ENCODE data around the gene MACROH2A2. TPM values are rescaled to one million over a fixed set of nuclear protein-coding genes. Genes with fewer than 3 reads are reported as not detected.
"Not testable (repeated sequence)": the region's sequence is repeated elsewhere in the genome, so short reads cannot be mapped to it uniquely, and the experiment has no call there.

Gene MACROH2A2
- total RNA-seq, 2 donors from 2014 or later = 5.6 to 6.9 TPM

DNA sequence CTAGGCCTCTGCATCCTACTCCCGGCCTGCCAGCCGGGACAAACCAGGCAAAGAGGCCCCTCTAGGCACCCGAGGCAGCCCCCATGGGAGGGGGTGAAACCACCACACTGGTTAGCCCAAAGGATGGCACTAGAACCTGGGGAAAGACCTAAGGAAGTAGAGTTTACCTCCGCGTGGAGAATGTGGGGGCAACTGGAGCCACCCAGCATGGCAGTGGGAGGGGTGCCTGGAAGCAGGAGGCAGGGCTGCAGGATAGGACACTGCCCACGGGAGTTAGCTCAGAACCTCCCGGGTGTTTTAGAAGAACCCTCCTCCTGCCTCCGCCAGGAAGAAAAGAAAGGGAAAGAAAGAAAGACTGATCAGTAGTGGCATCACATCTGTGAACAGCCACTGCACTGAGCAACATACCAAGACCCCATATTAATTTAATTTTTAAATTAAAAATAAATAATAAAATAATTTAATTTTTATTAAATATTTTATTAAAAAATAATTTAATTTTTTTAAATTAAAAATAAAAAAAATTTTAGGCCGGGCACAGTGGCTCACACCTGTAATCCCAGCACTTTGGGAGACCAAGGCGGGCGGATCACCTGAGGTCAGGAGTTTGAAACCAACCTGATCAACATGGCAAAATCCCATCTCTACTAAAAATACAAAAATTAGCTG lies 68.8 kb downstream of the MACROH2A2 start:
- DNase-seq (ENCODE audit: low spot score) = no peak
- intact Hi-C loops (cut with DNase I) = no loop called here

DNA sequence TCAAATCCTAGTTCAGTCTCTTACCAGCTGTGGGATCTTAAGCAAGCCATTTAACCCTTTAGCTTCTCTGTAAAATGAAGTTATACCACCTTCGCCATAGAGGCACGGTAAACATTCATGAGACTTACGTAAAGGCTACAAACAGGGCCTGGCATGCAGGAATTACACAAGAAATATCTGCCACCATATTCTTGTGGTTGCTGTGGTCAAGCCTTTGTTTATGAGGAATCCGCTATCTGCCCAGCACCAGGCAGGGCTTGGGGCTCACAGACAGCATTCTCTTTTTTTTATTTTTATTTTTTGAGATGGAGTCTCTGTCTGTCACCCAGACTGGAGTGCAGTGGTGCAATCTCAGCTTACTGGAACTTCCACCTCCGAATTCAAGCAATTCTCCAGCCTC lies 70.1 kb downstream of the MACROH2A2 start:
- intact Hi-C loops (cut with DNase I) = no loop called here
- DNase-seq (ENCODE audit: low spot score) = no peak

DNA sequence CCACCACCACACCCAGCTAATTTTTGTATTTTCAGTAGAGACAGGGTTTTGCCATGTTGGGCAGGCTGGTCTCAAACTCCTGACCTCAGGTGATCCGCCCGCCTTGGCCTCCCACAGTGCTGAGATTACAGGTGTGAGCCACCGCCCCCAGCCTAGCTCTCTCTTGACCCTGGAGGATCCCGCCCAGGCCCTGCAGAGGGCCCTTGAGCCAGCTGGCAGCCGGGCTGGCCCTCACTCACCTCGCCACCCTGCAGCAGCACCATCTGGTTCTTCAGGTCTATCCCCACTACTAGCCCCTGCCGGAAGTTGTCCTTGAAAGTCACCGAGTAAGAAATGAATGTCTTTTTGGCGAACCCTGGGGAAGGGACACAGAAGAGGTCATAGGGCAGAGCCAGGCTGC lies 70.5 kb downstream of the MACROH2A2 start:
- DNase-seq (ENCODE audit: low spot score); intact Hi-C loops (cut with DNase I): not testable (repeated sequence)

DNA sequence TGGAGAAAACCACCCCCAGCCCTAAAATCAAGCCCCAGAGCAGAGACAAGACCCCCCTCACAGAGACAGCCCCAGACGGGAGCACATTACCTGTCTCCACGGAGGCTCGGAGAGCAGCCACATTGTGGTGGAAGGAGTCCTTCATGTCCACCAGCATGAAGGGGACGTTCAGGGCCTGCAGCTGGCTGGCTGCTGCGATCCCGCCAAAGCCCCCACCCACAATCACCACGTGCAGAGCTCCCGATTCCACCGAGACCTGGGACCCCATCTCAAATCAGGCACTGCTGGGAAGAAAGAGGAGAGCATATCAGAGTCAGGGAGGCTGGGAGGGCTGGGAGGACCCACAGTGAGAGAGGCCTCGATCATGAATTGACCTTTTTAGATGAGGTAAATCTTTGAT lies 71.2 kb downstream of the MACROH2A2 start:
- DNase-seq (ENCODE audit: low spot score) = no peak
- intact Hi-C loops (cut with DNase I) = no loop called here

DNA sequence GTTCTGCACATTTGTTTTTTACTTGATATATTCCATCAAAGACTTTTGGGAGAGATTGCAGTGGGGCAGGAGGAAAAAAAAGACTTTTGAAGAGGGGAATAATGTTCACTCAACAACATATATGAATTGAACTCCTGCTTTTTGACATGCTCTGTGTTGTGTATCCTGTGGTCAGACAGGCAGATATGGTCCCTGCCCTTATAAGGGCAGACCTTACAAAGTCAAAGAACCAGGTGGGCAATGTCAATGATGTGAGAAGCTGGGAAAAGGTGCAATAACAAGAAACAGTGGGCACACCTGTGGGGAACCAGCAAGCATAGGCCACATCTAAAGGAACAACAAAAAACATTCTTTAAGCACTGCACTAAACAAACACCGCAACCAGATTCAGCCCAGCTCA lies 71.8 kb downstream of the MACROH2A2 start:
- intact Hi-C loops (cut with DNase I) = no loop called here
- DNase-seq (ENCODE audit: low spot score) = no peak

DNA sequence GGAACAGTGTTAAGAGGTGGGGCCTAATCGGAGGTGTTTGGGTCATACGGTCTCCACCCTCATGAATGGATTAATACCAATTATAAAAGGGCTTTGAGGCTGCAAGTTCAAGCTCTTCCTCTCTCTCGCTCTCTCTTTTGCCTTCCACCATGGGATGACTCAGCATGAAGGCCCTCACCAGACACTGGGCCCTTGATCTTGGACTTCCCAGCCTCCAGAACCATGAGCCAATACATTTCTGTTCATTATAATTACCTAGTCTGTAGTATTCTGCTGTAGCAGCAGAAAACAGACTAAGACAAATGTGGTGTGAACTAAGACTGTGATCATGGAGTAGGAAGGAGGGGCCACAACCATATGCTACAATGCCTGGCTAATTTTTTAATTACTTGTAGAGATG lies 72.3 kb downstream of the MACROH2A2 start:
- intact Hi-C loops (cut with DNase I) = no loop called here
- no peak for DNase-seq (ENCODE audit: low spot score)

DNA sequence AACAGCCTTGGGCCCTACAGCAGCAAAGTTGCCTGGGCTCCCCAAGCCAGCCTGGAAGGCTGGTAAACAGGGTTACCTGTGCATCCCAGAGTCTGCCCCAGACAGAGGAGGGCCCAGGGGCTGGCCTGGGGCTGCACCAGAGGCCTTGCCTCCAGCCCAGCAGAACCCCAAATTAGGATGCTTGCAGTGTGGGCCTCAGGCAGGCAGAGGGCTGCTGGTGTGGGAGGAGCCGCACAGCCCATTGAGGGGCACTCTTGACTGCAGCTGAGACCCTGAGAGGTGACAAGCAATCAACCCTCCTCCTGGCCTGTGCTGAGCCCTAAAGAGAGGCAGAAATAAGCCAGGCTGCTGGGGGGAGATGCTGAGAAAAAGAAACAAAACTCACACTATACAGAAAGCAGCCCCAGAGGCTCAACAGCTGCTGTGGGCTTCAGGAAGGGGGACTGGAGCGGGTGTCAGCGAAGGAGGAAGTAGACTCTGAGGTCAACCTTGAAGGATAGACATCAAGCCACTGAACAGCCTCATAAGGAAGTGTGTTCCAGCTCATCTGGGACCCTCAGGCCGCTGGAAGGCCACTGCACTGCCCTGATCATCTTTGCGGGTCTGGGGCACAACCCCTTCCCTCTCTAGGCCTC lies 73.4 kb downstream of the MACROH2A2 start:
- intact Hi-C loops (cut with DNase I) = no loop called here
- peak; percentile 62 for DNase-seq (ENCODE audit: low spot score)

DNA sequence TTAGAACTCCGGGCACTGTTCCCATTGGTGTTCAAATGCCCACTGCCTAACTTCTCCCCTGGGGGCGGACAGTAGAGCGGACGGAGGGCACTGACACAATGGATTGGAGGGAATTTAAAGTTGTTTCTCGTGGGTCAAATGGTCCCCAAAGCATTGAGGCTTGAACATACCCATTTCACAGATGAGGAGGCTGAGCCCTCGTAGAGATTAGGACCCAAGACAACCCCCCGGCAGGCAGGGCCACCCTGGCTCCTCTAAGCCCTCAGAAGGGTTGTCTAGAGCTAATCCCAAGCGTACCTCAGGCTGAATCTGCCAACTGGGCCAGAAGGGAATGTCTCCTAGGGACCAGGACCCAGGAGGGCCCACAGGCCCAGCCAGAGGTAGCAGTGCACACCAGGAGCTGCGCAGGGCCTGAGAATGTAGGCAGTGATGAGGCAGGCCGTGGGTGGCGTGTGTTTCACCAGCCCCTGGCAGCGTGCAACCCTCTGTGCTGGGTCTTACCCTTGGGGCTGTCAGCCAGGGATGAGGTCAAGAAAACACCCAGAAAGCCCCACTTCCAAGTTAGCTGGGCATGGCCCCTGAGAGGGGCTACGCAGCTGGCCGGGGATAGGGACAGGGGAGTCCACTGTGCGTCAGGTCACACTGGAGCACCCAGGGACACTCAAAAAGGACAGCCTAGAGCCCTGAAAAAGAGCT lies 74.2 kb downstream of the MACROH2A2 start:
- no peak for DNase-seq (ENCODE audit: low spot score)
- intact Hi-C loops (cut with DNase I) = no loop called here

DNA sequence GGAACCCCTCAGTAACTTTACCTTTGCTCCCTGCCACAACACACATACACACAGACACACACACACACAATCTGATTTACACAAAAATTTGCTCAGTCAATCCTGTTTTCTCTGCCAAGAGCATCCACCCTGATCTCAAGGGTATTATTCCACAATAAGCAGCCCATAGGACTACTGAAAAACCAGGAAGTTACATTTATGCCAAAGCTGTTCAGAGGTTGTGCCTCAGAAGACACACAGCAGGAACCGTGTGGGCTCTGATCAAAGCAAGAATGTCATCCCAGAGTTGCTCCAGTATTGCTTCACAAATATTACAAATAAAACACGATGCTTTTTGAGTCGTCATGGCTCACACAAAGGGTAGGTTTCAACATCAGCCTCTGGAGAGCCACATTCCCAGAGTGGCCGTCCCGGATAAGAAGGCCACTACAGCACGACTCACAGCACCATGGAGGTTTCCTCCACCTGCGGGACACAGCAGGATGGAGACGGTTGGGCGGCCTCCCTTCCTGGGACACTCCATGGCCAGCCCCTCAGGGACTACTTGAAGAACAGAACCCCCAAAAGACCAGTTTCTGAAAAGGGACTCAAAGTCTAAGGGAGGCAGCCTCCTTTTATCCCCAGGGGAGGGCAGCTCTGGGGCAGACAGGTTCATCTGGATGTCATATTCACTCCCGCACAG lies 78.4 kb downstream of the MACROH2A2 start:
- no peak for DNase-seq (ENCODE audit: low spot score)
- intact Hi-C loops (cut with DNase I) = no loop called here

DNA sequence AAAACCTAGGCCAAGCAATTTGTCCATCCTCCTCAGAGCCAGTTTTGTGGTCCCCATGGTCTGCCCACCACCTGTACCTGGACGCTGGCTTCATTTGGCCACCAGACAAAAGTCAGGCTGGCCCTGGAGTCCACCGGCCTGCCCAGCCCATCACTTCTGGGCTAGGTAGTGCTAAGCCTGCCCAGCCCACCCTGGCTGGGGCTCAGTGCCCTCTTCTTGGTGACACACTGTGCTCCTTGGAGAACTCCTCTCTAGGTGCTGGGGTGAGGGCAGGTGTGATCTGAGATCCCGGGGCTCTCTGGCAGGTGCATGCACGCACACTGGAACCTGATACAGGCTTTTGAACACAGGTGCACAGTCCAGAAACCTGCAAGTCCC lies 78.9 kb downstream of the MACROH2A2 start:
- intact Hi-C loops (cut with DNase I) = no loop called here
- DNase-seq (ENCODE audit: low spot score) = no peak

DNA sequence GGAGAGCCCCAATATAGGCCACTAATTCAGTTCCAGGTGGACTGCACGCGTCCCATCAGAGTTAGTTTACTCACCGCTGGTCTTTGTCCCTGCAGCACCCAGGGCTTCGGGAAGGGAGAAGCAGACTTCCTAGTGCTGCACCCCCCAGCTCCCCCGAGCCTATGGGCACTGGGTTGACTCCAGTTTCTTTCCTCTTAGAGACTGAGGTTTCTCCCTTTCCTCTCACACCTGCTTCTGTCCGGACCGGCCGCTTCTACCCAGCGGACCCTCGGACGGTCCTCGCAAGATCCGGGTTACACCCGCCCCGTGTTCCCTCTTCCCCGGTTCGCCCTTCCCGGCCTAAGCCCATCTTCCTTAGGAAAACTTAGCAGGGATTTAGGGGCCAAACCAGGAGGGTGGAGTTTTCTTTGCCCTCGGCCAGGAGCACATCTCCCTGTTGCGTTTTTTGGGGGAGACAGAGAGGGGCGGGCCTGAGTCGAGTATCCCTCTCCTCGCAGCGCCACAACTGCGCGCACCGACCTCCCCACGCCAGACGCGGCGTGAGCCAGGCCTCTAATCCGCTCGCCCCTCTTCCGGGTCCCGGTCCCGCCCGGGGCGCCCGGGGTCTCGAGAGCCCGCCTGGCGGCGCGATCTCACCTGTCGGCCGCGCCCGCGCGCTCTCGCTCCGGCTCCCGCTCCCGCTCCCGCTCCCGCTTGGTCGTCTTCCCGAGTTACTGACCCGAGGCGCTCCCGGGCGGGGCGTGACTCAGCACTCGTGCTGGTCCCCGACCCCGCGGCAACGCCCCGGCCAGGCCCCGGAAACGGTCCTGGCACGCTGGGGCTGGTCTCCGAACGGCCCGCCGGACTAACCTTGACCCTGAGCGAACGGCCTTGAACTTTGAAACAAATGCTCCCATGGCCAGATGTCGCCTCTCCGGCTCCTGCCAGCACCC lies 79.7 kb downstream of the MACROH2A2 start, which contains the start of gene AIFM2:
Gene AIFM2 (minus strand): TSS at position 728 of the 932 bp plus-strand sequence. CDS start 8,741 bp downstream, outside the sequence.
- DNase-seq (ENCODE audit: low spot score) = peak; percentile 92
- intact Hi-C loops (cut with DNase I) = no loop called here

DNA sequence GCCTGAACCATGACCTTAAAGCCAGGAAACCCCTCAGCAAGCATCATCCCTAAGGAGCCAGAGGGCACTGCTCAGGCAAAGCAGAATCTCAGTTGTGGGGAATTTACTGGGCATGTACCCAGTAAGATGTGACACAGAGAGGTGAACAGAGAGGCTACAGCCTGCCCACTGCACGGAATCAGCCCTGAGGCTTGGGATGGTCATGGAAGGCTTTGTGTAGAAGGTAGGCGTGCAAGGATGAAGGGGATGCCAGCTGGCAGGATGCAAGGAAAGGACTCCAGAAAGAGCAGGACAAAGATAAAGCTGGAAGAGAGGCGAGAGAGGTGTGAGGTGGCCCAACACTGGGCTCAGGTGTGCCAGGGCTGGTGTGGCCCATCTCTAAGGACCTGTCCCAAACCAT lies 82.4 kb downstream of the MACROH2A2 start:
- intact Hi-C loops (cut with DNase I) = no loop called here
- no peak for DNase-seq (ENCODE audit: low spot score)

DNA sequence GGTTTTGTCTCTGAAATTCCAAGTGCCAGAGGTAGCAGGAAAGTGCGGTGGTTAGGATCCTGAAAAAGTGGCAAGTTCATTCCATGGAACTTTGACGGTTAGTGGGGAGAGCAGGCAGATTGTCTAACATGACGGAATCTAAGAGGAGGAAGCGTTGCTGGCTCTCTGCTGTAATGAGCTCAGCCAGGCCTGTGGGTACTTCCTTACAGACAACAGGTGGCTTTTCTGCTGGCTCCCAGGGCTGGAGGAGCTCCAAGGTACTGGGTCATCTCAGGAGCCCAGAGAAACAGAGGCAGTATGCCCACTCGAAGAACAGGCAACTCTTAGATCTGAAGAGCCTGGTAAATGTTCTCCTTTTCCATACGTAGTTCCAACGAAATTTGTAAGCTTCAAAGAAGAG lies 83.0 kb downstream of the MACROH2A2 start:
- no peak for DNase-seq (ENCODE audit: low spot score)

DNA sequence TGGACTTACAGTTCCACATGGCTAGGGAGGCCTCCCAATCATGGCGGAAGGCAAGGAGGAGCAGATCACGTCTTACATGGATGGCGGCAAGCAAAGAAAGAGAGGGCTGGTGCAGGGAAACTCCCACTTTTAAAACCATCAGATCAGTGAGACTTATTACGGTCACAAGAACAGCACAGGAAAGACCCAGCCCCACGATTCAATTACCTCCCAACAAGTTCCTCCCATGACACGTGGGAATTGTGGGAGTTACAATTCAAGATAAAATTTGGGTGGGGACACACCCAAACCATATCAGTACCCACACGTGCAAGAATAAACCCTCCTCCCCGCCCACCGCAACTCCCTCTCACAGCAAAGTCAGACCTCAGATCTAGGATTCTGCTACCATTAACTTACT lies 84.5 kb downstream of the MACROH2A2 start:
- DNase-seq (ENCODE audit: low spot score) = no peak
- intact Hi-C loops (cut with DNase I) = no loop called here

More for the DNA sequence above, 83.0 kb downstream of the MACROH2A2 start:
- intact Hi-C loops (cut with DNase I) = no loop called here

DNA sequence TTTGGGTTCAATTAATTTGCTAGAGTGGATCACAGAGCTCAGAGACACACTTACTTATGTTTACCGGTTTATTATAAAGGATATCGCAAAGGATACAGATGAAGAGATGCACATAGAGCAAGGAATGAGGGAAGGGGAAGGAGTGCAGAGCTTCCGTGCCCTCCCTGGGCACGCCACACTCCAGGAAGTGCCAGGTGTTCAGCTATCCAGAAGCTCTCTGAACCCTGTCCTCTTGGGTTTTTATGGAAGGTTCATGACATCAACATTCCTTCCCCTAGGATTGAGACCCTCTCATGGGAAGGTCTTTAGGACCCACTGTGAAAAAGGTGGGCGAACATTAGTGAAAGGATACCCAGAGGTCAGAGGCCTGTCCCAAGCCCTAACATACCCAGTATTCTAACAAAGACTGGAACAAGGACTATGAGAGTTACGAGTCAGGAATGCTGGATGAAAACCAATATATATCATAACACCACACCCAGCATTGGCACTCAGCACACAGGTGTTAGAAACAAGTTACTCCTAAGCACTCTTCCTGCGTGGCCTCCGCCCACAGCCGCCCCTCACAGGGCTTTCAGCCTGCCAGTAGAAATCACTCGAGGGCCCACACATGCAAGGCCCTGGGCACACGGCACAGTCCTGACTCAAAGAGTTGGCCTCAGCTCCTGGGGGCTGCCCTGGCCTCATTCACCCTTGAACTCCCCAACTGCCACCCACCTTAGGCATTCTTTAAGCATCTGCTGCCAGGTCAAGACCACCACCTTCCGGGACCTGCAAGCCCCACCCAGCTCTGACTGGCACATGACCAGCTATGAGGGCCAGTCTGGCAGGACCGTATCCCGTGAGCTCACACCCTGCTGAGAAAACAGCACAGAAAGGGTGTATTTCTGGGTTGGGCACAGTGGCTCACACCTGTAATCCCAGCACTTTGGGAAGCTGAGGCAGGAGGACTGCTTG lies 85.6 kb downstream of the MACROH2A2 start:
- no peak for DNase-seq (ENCODE audit: low spot score)
- intact Hi-C loops (cut with DNase I) = no loop called here

DNA sequence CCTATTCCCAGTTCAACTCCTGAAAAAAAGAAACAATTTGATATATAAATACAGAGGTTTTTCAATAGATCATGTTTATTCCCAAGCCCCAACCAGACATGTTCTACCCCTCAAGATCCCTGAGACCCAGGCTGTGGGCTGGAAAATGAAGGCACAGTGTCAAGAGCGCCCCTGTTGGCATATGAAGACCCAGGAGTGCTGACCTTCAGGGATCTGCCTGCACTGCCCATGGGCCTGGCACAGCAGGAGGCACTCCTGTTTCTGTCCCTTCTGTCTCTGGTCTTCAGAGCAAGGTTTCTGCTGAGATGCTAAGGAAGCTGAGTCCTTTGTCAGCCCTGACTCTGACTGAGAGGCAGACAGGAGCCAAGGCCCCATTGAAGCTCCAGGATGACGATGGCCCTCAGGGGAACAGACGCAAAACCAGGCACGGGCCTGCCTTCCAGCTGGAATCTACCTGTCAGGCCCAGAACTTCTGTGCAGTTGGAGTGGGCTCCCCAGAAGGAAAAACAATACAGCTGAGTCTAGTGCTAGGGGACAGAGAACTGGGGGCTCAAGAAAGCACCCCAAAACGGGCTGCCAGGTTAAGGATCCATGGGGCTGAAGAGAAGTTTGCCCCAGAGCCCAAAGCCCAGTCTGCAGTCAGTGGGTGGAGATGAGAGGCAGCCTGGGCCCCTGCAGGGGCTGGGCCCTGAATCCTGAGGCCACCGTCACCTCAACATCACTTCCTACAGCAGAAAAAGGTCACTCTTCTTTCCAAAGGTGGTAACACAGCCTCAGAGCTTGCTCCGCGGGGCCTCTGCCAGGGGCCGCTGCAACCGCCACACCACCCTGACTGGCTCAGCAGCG lies 86.7 kb downstream of the MACROH2A2 start:
- intact Hi-C loops (cut with DNase I) = no loop called here
- no peak for DNase-seq (ENCODE audit: low spot score)

DNA sequence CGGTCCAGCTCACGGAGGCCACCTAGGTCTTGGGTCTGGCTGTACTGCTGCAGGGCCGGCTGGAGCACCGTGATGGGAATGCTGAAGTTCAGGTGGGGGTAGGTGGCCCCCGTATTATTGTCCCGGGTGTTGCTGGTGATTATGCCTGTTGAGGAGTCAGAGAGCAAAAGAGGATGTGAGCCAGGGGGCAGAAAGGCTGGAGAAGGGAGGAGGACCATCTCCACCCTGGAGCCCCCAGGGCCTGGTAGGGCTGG lies 87.3 kb downstream of the MACROH2A2 start:
- DNase-seq (ENCODE audit: low spot score) = no peak
- intact Hi-C loops (cut with DNase I) = no loop called here
